ENCODE results near the gene RASAL2. TPM values are rescaled to one million over a fixed set of nuclear protein-coding genes. Genes with fewer than 3 reads are reported as not detected.
"Not testable (repeated sequence)": the region's sequence is repeated elsewhere in the genome, so short reads cannot be mapped to it uniquely, and the experiment has no call there.

Gene RASAL2
- total RNA-seq, 5 donors from 2014 or later (not counting 1 experiment from before 2014, with no cell fraction given), result 0.05 to 0.19 (median 0.11) TPM; not detected in 1

GRCh38 chr1:178351911-178352310, 258.0 kb downstream of the RASAL2 start:
- H3K4me3 Mint-ChIP-seq; H3K4me1 Mint-ChIP-seq; DNase-seq; H3K4me3 ChIP-seq (ENCODE audit: control insufficient read depth in 1 of 2, extremely low read depth in 1 of 2, low read length in 1 of 2); H3K36me3 Mint-ChIP-seq; H3K36me3 ChIP-seq (ENCODE audit: control insufficient read depth in 2 of 2, extremely low read depth in 1 of 2, insufficient read depth in 1 of 2, low read length in 1 of 2); H3K9me3 ChIP-seq; H3K27me3 ChIP-seq (replicated peaks in 1 of 2; ENCODE audit: control insufficient read depth in 2 of 2, extremely low read depth in 1 of 2, insufficient read depth in 2 of 2, low read length in 1 of 2); CTCF ChIA-PET; H3K27me3 Mint-ChIP-seq; H3K27ac ChIP-seq (ENCODE audit: low read length); H3K4me1 ChIP-seq (ENCODE audit: control insufficient read depth in 1 of 2, extremely low read depth in 1 of 2, insufficient read depth in 2 of 2, low read length in 2 of 2); H3K27ac Mint-ChIP-seq; ATAC-seq (replicated peaks in 1 of 4); POLR2A ChIA-PET: not testable (repeated sequence)
- WGBS (ENCODE audit: insufficient coverage), result no CpG with 5 or more reads among the region's 1 CpG
- H3K9me3 Mint-ChIP-seq, result peaks cover 7 to 13% (median 8%) of the 10 kb centered on the region in 3 donors

GRCh38 chr1:178352790-178353416, 259.0 kb downstream of the RASAL2 start:
- no peaks in the 10 kb centered on the region for H3K4me1 ChIP-seq (ENCODE audit: control insufficient read depth in 1 of 2, extremely low read depth in 1 of 2, insufficient read depth in 2 of 2, low read length in 2 of 2)
- no peaks in the 10 kb centered on the region for H3K4me1 Mint-ChIP-seq
- ChIA-PET CTCF (no interaction called here), POLR2A (no interaction called here)
- ATAC-seq (replicated peaks in 1 of 4), result no peak
- no peaks in the 10 kb centered on the region for H3K27me3 ChIP-seq (replicated peaks in 1 of 2; ENCODE audit: control insufficient read depth in 2 of 2, extremely low read depth in 1 of 2, insufficient read depth in 2 of 2, low read length in 1 of 2)
- H3K36me3 ChIP-seq (ENCODE audit: control insufficient read depth in 2 of 2, extremely low read depth in 1 of 2, insufficient read depth in 1 of 2, low read length in 1 of 2), result no peaks in the 10 kb centered on the region
- 93% methylated on average over 3 of the region's 4 CpGs for WGBS (ENCODE audit: insufficient coverage)
- DNase-seq, result no peak
- no peak overlapping the region for H3K4me3 ChIP-seq (ENCODE audit: control insufficient read depth in 1 of 2, extremely low read depth in 1 of 2, low read length in 1 of 2)
- no peaks in the 10 kb centered on the region for H3K36me3 Mint-ChIP-seq
- no peaks in the 10 kb centered on the region for H3K27me3 Mint-ChIP-seq
- H3K27ac ChIP-seq (ENCODE audit: low read length), result no peak overlapping the region
- no peak overlapping the region for H3K27ac Mint-ChIP-seq
- H3K9me3 ChIP-seq, result no peaks in the 10 kb centered on the region
- H3K9me3 Mint-ChIP-seq, result peaks cover 7 to 13% (median 8%) of the 10 kb centered on the region in 3 donors
- no peak overlapping the region for H3K4me3 Mint-ChIP-seq

GRCh38 chr1:178353524-178353923, 259.6 kb downstream of the RASAL2 start:
- Histone ChIP-seq H3K4me3 (ENCODE audit: control insufficient read depth in 1 of 2, extremely low read depth in 1 of 2, low read length in 1 of 2) (no peak overlapping the region), H3K9me3 (no peaks in the 10 kb centered on the region), H3K36me3 (ENCODE audit: control insufficient read depth in 2 of 2, extremely low read depth in 1 of 2, insufficient read depth in 1 of 2, low read length in 1 of 2) (no peaks in the 10 kb centered on the region), H3K4me1 (ENCODE audit: control insufficient read depth in 1 of 2, extremely low read depth in 1 of 2, insufficient read depth in 2 of 2, low read length in 2 of 2) (no peaks in the 10 kb centered on the region), H3K27me3 (replicated peaks in 1 of 2; ENCODE audit: control insufficient read depth in 2 of 2, extremely low read depth in 1 of 2, insufficient read depth in 2 of 2, low read length in 1 of 2) (no peaks in the 10 kb centered on the region), H3K27ac (ENCODE audit: low read length) (no peak overlapping the region)
- WGBS (ENCODE audit: insufficient coverage), result no CpG with 5 or more reads among the region's 1 CpG
- POLR2A ChIA-PET, result no interaction called here
- Mint-ChIP-seq H3K27me3 (no peaks in the 10 kb centered on the region), H3K36me3 (no peaks in the 10 kb centered on the region), H3K4me1 (no peaks in the 10 kb centered on the region), H3K27ac (no peak overlapping the region), H3K9me3 (peaks cover 7 to 13% (median 8%) of the 10 kb centered on the region in 3 donors), H3K4me3 (no peak overlapping the region)
- no peak for DNase-seq
- CTCF ChIA-PET, result no interaction called here
- ATAC-seq (replicated peaks in 1 of 4), result no peak

DNA sequence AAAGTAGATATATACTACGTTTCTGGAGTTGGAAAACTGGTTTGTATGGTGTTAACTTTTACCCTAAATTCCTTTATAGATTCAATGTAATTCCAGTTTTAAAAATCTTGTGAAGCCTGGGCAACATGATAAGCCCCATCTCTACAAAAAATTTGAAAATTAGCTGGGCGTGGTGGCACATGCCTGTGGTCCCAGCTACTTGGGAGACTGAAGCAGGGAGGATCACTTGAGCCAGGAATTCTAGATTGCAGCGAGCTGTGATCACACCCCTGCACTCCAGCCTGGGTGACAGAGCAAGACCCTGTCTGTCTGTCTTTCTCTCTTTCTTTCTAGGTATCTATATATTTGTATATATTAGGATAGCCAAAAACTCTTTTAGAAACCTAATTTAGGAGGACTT, 260.9 kb downstream of the RASAL2 start:
- H3K27ac ChIP-seq (ENCODE audit: low read length), result no peak overlapping the region
- Mint-ChIP-seq H3K27me3 (no peaks in the 10 kb centered on the region), H3K36me3 (no peaks in the 10 kb centered on the region), H3K4me1 (no peaks in the 10 kb centered on the region), H3K4me3 (no peak overlapping the region), H3K9me3 (peaks cover 7 to 13% (median 8%) of the 10 kb centered on the region in 3 donors), H3K27ac (no peak overlapping the region)
- no peaks in the 10 kb centered on the region for H3K9me3 ChIP-seq
- ChIA-PET POLR2A (no interaction called here), CTCF (no interaction called here)
- ATAC-seq (replicated peaks in 1 of 4) (no peak), DNase-seq (no peak)
- no peak overlapping the region for H3K4me3 ChIP-seq (ENCODE audit: control insufficient read depth in 1 of 2, extremely low read depth in 1 of 2, low read length in 1 of 2)
- no peaks in the 10 kb centered on the region for H3K36me3 ChIP-seq (ENCODE audit: control insufficient read depth in 2 of 2, extremely low read depth in 1 of 2, insufficient read depth in 1 of 2, low read length in 1 of 2)
- no peaks in the 10 kb centered on the region for H3K27me3 ChIP-seq (replicated peaks in 1 of 2; ENCODE audit: control insufficient read depth in 2 of 2, extremely low read depth in 1 of 2, insufficient read depth in 2 of 2, low read length in 1 of 2)
- no peaks in the 10 kb centered on the region for H3K4me1 ChIP-seq (ENCODE audit: control insufficient read depth in 1 of 2, extremely low read depth in 1 of 2, insufficient read depth in 2 of 2, low read length in 2 of 2)
- WGBS (ENCODE audit: insufficient coverage), result no CpG with 5 or more reads among the region's 3 CpGs

DNA sequence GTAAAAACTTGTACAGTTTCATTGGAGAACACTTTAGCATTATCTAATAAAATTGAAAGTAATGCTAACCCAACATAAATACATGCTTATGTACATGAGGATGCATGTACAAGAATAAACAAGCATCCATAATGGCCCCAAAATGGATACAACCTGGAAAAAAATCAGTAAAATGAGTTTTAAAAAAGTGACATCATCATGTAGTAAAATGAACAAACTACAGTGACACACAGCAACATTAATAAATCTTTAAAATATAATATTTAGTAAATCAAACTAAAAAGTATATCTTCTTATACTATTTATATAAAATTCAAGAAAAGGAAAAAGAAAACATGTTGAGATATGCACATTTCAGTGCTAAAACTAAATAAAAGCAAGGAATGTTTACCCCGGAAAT, 262.4 kb downstream of the RASAL2 start:
- DNase-seq (no peak), ATAC-seq (replicated peaks in 1 of 4) (no peak)
- no peaks in the 10 kb centered on the region for H3K4me1 Mint-ChIP-seq
- no peak overlapping the region for H3K27ac Mint-ChIP-seq
- H3K4me3 Mint-ChIP-seq, result no peak overlapping the region
- H3K9me3 ChIP-seq, result no peaks in the 10 kb centered on the region
- H3K27ac ChIP-seq (ENCODE audit: low read length), result no peak overlapping the region
- H3K4me3 ChIP-seq (ENCODE audit: control insufficient read depth in 1 of 2, extremely low read depth in 1 of 2, low read length in 1 of 2), result no peak overlapping the region
- H3K27me3 Mint-ChIP-seq, result no peaks in the 10 kb centered on the region
- WGBS (ENCODE audit: insufficient coverage), result no CpG with 5 or more reads among the region's 1 CpG
- H3K9me3 Mint-ChIP-seq, result peaks cover 7 to 8% (median 7%) of the 10 kb centered on the region in 3 donors
- CTCF ChIA-PET, result no interaction called here
- H3K4me1 ChIP-seq (ENCODE audit: control insufficient read depth in 1 of 2, extremely low read depth in 1 of 2, insufficient read depth in 2 of 2, low read length in 2 of 2), result no peaks in the 10 kb centered on the region
- no peaks in the 10 kb centered on the region for H3K36me3 Mint-ChIP-seq
- H3K36me3 ChIP-seq (ENCODE audit: control insufficient read depth in 2 of 2, extremely low read depth in 1 of 2, insufficient read depth in 1 of 2, low read length in 1 of 2), result no peaks in the 10 kb centered on the region
- POLR2A ChIA-PET, result no interaction called here
- H3K27me3 ChIP-seq (replicated peaks in 1 of 2; ENCODE audit: control insufficient read depth in 2 of 2, extremely low read depth in 1 of 2, insufficient read depth in 2 of 2, low read length in 1 of 2), result no peaks in the 10 kb centered on the region

DNA sequence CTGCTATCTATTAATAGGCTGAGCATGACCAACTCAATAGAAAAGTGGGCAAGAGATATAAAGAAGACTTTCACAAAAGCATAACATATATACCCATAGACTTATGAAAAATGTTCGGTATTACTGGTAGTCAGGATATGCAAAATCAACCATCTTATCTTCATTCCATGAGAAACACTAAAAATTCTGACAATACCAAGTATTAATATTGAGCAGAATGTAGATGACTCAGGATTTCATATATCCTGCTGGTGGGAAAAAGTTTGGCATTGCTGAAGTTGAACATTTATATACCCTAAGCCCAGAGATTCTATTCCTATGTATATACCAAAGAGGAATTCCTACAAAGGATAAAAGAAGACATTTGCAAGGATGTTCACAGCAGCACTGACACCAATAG, 264.6 kb downstream of the RASAL2 start:
- Mint-ChIP-seq H3K27me3 (peaks cover 0 to 3% of the 10 kb centered on the region in 2 donors), H3K4me3 (no peak overlapping the region), H3K4me1 (no peaks in the 10 kb centered on the region), H3K27ac (no peak overlapping the region), H3K9me3 (peaks cover under 1 to 2% (median 2%) of the 10 kb centered on the region in 3 donors), H3K36me3 (no peaks in the 10 kb centered on the region)
- DNase-seq (no peak), ATAC-seq (replicated peaks in 1 of 4) (no peak)
- no peak overlapping the region for H3K27ac ChIP-seq (ENCODE audit: low read length)
- H3K4me3 ChIP-seq (ENCODE audit: control insufficient read depth in 1 of 2, extremely low read depth in 1 of 2, low read length in 1 of 2), result no peak overlapping the region
- H3K4me1 ChIP-seq (ENCODE audit: control insufficient read depth in 1 of 2, extremely low read depth in 1 of 2, insufficient read depth in 2 of 2, low read length in 2 of 2), result no peaks in the 10 kb centered on the region
- no CpG with 5 or more reads among the region's 1 CpG for WGBS (ENCODE audit: insufficient coverage)
- no peaks in the 10 kb centered on the region for H3K36me3 ChIP-seq (ENCODE audit: control insufficient read depth in 2 of 2, extremely low read depth in 1 of 2, insufficient read depth in 1 of 2, low read length in 1 of 2)
- no peaks in the 10 kb centered on the region for H3K27me3 ChIP-seq (replicated peaks in 1 of 2; ENCODE audit: control insufficient read depth in 2 of 2, extremely low read depth in 1 of 2, insufficient read depth in 2 of 2, low read length in 1 of 2)
- ChIA-PET CTCF (no interaction called here), POLR2A (no interaction called here)
- no peaks in the 10 kb centered on the region for H3K9me3 ChIP-seq

- no peaks in the 10 kb centered on the region for H3K36me3 ChIP-seq (ENCODE audit: control insufficient read depth in 2 of 2, extremely low read depth in 1 of 2, insufficient read depth in 1 of 2, low read length in 1 of 2)
- peaks cover 3% of the 10 kb centered on the region in 2 donors for H3K27me3 Mint-ChIP-seq
- no peaks in the 10 kb centered on the region for H3K36me3 Mint-ChIP-seq
- H3K27me3 ChIP-seq (replicated peaks in 1 of 2; ENCODE audit: control insufficient read depth in 2 of 2, extremely low read depth in 1 of 2, insufficient read depth in 2 of 2, low read length in 1 of 2), result no peaks in the 10 kb centered on the region
- no peak overlapping the region for H3K4me3 ChIP-seq (ENCODE audit: control insufficient read depth in 1 of 2, extremely low read depth in 1 of 2, low read length in 1 of 2)
- no peak overlapping the region for H3K27ac Mint-ChIP-seq
- no peaks in the 10 kb centered on the region for H3K4me1 Mint-ChIP-seq
- no peaks in the 10 kb centered on the region for H3K4me1 ChIP-seq (ENCODE audit: control insufficient read depth in 1 of 2, extremely low read depth in 1 of 2, insufficient read depth in 2 of 2, low read length in 2 of 2)
- H3K4me3 Mint-ChIP-seq, result no peak overlapping the region
- H3K9me3 ChIP-seq, result no peaks in the 10 kb centered on the region
- no peak for DNase-seq
- CTCF ChIA-PET, result no interaction called here
- ATAC-seq (replicated peaks in 1 of 4), result no peak
- no peak overlapping the region for H3K27ac ChIP-seq (ENCODE audit: low read length)
- 89% methylated on average over 3 of the region's 4 CpGs for WGBS (ENCODE audit: insufficient coverage)
- POLR2A ChIA-PET, result interaction anchor here in 1 of 2 donors (0.6 kb wide), 1 partner anchor 62 kb away, joined by 4 read pairs; no protein-coding TSS in a partner anchor
- H3K9me3 Mint-ChIP-seq, result no peaks in the 10 kb centered on the region
Observed at GRCh38 chr1:178360421-178360820, 266.5 kb downstream of the RASAL2 start.

All from T-cell (primary cell).